Dorsolateral prefrontal cortex (tissue), 118 donors: ENCODE measurements around the gene PPIH. TPM values are rescaled to one million over a fixed set of nuclear protein-coding genes. Genes with fewer than 3 reads are reported as not detected.

Experiments
- total RNA-seq, 120 experiments: library from RNA; stranded (reverse); gene quantifications; one replicate each; pipeline versions ENCODE4 v1.2.3 to v1.2.4, GENCODE V29; 2022

The PPIH gene
- total RNA-seq, 120 experiments from 2014 or later: 10.4 to 36.8 (median 23.8) TPM

Other genes starting within 250 kb of the PPIH start
- gene ZMYND12, start 202.4 kb upstream of the PPIH start, total RNA-seq: 1 to 10 TPM in 118 of 120 experiments, under 1 TPM in 2; 0.77 to 9.6 (median 3.4) TPM
- 10 to 100 TPM; 20.6 to 46.2 (median 30.0) TPM for gene PPCS, start 201.9 kb upstream of the PPIH start, total RNA-seq
- gene CCDC30, start 195.1 kb upstream of the PPIH start, total RNA-seq: 10 to 100 TPM; 13.0 to 39.2 (median 25.7) TPM
- gene YBX1, start 24.0 kb downstream of the PPIH start, total RNA-seq: 100 to 1,000 TPM in 82 of 120 experiments, 10 to 100 TPM in 38; 68.9 to 189 (median 108) TPM
- gene CLDN19, start 81.8 kb downstream of the PPIH start, total RNA-seq: under 1 TPM in 2 of 120 experiments, not detected in 118; 0.23 to 0.35 TPM
- gene P3H1, start 108.6 kb downstream of the PPIH start, total RNA-seq: 10 to 100 TPM; 13.8 to 34.7 (median 21.9) TPM
- 10 to 100 TPM in 68 of 120 experiments, 1 to 10 TPM in 52; 5.1 to 19.5 (median 10.6) TPM for gene C1orf50, start 108.8 kb downstream of the PPIH start, total RNA-seq
- 1 to 10 TPM in 21 of 120 experiments, under 1 TPM in 80, not detected in 19; 0.14 to 2.3 (median 0.55) TPM for gene TMEM269, start 126.6 kb downstream of the PPIH start, total RNA-seq
- gene ERMAP, start 158.7 kb downstream of the PPIH start, total RNA-seq: 10 to 100 TPM in 64 of 120 experiments, 1 to 10 TPM in 56; 5.9 to 20.1 (median 10.3) TPM
- 10 to 100 TPM; 12.2 to 34.0 (median 22.7) TPM for gene SVBP, start 159.0 kb downstream of the PPIH start, total RNA-seq
- gene ZNF691, start 188.2 kb downstream of the PPIH start, total RNA-seq: 10 to 100 TPM in 24 of 120 experiments, 1 to 10 TPM in 96; 5.0 to 13.7 (median 8.4) TPM